Measurements from ENCODE around the gene MARK4. TPM values are rescaled to one million over a fixed set of nuclear protein-coding genes. Genes with fewer than 3 reads are reported as not detected.

Gene MARK4
- total and polyA plus RNA-seq, 2 experiments from 2014 or later = 4.9 to 11.6 TPM

DNA sequence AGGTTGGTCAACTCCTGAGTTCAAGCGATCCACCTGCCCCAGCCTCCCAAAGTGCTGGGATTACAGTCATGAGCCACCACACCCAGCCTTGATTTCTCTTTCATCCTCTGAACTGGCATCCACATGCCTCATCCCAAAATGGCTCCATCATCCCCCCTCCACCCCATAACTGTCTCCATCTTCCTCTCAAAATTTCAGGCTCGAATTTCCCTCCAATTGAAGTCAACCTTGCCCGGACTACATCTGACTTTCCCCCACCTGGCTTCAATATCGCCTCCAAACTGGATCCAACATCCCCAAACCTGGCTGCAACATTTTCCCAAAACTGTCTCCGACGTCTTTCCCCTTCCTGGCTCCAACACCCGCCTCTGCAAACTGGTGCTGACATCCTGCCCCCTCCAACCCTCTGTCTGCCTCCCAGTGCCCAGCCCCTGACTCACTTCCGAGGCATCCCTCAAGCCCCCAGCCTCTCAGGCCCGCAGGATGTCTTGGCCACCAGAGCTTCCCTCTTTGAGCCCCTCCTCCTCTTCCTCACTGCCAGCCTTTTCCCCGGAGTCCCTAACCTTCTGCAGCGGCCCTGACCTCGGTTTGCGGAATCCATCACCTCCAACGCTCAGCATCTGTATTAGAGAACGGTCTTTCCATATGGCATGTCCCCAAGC lies 6.8 kb upstream of the MARK4 start:
- Histone ChIP-seq H3K4me1 (ENCODE audit: insufficient read depth) (no peaks in the 10 kb centered on the region), H4K20me1 (ENCODE audit: insufficient read depth) (no peaks in the 10 kb centered on the region), H3K27ac (no peak overlapping the region), H3K9me3 (ENCODE audit: low read depth) (no peaks in the 10 kb centered on the region), H2AFZ (no peak overlapping the region), H3K27me3 (replicated peaks; ENCODE audit: insufficient read depth) (no peaks in the 10 kb centered on the region), H3K4me3 (no peak overlapping the region), H3F3A (ENCODE audit: insufficient read depth) (no peaks in the 10 kb centered on the region; the same call in 1 of the 2 replicates), H3K4me2 (ENCODE audit: unreplicated experiment) (no peak overlapping the region), H3K9ac (no peak overlapping the region), H3K36me3 (ENCODE audit: low read depth) (no peaks in the 10 kb centered on the region), H3K9me2 (ENCODE audit: insufficient read depth) (no peaks in the 10 kb centered on the region), H3K79me2 (ENCODE audit: insufficient read depth) (no peaks in the 10 kb centered on the region)
- TF ChIP-seq EZH2 (IDR thresholded peaks at IDR 0.05; ENCODE audit: insufficient read depth, poor library complexity, severe bottlenecking) (no peak), EZH2phosphoT487 (IDR thresholded peaks at IDR 0.05; ENCODE audit: insufficient read depth, low read depth) (no peak)
- WGBS, 2 experiments (ENCODE audit: low coverage in 1 of 2, low lambda C conversion rate in 2 of 2, missing lambda C conversion rate in 2 of 2) = 44 to 49% methylated on average over 15 of the region's 15 CpGs
- in situ Hi-C loops (cut with MboI) = no loop called here
- no peak for DNase-seq

DNA sequence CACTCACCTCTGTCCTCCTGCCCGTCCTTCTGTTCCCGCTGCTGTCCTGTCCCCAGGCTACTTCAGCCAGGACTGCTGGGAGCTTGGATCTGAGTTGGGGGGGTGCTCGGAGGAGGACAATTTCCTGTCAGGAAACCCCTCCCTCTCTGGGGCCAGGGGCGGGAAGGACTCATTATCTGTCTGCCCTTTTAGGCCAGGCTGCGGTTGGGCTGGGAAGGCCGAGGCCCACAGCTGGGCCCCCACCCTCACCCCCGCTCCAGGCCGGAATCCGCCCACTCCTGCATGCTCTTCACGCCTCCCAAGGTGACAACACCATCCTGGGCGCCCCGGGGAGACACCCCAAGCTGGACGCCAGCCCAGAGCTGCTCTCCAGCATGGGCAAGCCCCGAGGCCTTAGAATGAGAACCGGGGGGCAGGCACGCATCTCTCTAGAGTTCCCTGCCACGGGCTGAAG lies 5.7 kb upstream of the MARK4 start, which contains the start of gene EXOC3L2:
Gene EXOC3L2, minus strand, starts transcription at position 74 of the 454 bp plus-strand sequence. CDS start 6,362 bp downstream, outside the sequence.
- TF ChIP-seq EZH2phosphoT487 (IDR thresholded peaks at IDR 0.05; ENCODE audit: insufficient read depth, low read depth) = no peak
- no peaks in the 10 kb centered on the region for H3K9me3 ChIP-seq (ENCODE audit: low read depth)
- H4K20me1 ChIP-seq (ENCODE audit: insufficient read depth) = no peaks in the 10 kb centered on the region
- no peak for DNase-seq
- H3K27me3 ChIP-seq (replicated peaks; ENCODE audit: insufficient read depth) = no peaks in the 10 kb centered on the region
- no peak within 1 kb of the TSS for H3K27ac ChIP-seq
- WGBS, 2 experiments (ENCODE audit: low coverage in 1 of 2, low lambda C conversion rate in 2 of 2, missing lambda C conversion rate in 2 of 2) = 57 to 61% methylated on average over 13 to 17 of the region's 17 CpGs
- H3F3A ChIP-seq (ENCODE audit: insufficient read depth) = no peaks in the 10 kb centered on the region; the same call in 1 of the 2 replicates
- no peak within 1 kb of the TSS for H3K9ac ChIP-seq
- H3K79me2 ChIP-seq (ENCODE audit: insufficient read depth) = no peaks in the 10 kb centered on the region
- no peak within 1 kb of the TSS for H2AFZ ChIP-seq
- no peak within 1 kb of the TSS for H3K4me3 ChIP-seq
- H3K4me1 ChIP-seq (ENCODE audit: insufficient read depth) = no peaks in the 10 kb centered on the region
- H3K36me3 ChIP-seq (ENCODE audit: low read depth) = no peaks in the 10 kb centered on the region
- no peak within 1 kb of the TSS for H3K4me2 ChIP-seq (ENCODE audit: unreplicated experiment)
- in situ Hi-C loops (cut with MboI) = no loop called here
- H3K9me2 ChIP-seq (ENCODE audit: insufficient read depth) = no peaks in the 10 kb centered on the region

DNA sequence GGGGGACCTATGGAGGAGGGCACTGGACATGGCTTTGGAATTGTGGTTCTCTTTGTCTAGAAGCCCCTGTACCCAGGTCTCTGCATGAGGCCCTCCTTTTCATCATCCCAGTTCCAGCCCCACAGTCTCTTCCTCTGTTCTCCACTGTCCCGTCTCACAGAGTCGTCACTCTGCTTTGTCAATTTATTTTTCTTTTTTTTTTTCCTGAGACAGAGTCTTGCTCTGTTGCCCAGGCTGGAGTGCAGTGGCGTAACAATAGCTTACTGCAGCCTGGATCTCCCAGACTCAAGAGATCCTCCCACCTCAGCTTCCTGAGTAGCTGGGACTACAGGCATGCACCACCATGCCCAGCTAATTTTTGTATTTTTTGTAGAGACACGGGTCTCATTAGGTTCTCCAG lies 5.2 kb upstream of the MARK4 start:
- H3K4me2 ChIP-seq (ENCODE audit: unreplicated experiment) = no peak overlapping the region
- in situ Hi-C loops (cut with MboI) = no loop called here

DNA sequence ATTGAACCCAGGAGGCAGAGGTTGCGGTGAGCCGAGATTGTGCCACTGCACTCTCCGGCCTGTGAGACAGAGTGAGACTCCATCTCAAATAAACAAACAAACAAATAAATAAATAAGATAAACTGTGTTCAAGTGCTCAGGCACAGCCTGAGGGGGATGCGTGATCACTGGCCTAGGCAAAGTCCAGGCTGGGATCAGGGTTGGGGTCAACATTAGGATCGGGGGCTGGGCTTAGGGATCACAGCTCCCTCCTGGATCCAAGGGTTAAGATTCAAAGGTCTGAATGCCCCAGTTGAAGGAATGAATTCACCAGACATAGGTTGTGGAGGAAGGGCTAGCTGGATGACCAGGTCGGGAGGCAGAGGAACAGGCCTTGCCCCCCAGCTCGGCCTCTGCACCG lies 3.9 kb upstream of the MARK4 start:
- H3K79me2 ChIP-seq (ENCODE audit: insufficient read depth) = peaks cover 8% of the 10 kb centered on the region
- no peaks in the 10 kb centered on the region for H3K4me1 ChIP-seq (ENCODE audit: insufficient read depth)
- WGBS, 2 experiments (ENCODE audit: low coverage in 1 of 2, low lambda C conversion rate in 2 of 2, missing lambda C conversion rate in 2 of 2) = 92 to 94% methylated on average over 8 of the region's 8 CpGs

More for the DNA sequence above, 5.2 kb upstream of the MARK4 start:
- Histone ChIP-seq H3K79me2 (ENCODE audit: insufficient read depth) (no peaks in the 10 kb centered on the region), H3K27ac (no peak overlapping the region), H3K9ac (no peak overlapping the region), H3F3A (ENCODE audit: insufficient read depth) (no peaks in the 10 kb centered on the region; the same call in 1 of the 2 replicates), H3K9me3 (ENCODE audit: low read depth) (no peaks in the 10 kb centered on the region), H3K9me2 (ENCODE audit: insufficient read depth) (no peaks in the 10 kb centered on the region), H4K20me1 (ENCODE audit: insufficient read depth) (no peaks in the 10 kb centered on the region), H3K36me3 (ENCODE audit: low read depth) (no peaks in the 10 kb centered on the region), H3K4me3 (no peak overlapping the region), H2AFZ (no peak overlapping the region), H3K27me3 (replicated peaks; ENCODE audit: insufficient read depth) (no peaks in the 10 kb centered on the region), H3K4me1 (ENCODE audit: insufficient read depth) (no peaks in the 10 kb centered on the region)
- 52 to 55% methylated on average over 4 of the region's 4 CpGs for WGBS, 2 experiments (ENCODE audit: low coverage in 1 of 2, low lambda C conversion rate in 2 of 2, missing lambda C conversion rate in 2 of 2)
- no peak for DNase-seq
- TF ChIP-seq EZH2 (IDR thresholded peaks at IDR 0.05; ENCODE audit: insufficient read depth, poor library complexity, severe bottlenecking) (no peak), EZH2phosphoT487 (IDR thresholded peaks at IDR 0.05; ENCODE audit: insufficient read depth, low read depth) (no peak)

More for the DNA sequence above, 3.9 kb upstream of the MARK4 start:
- TF ChIP-seq EZH2phosphoT487 (IDR thresholded peaks at IDR 0.05; ENCODE audit: insufficient read depth, low read depth) = no peak
- no peak for TF ChIP-seq EZH2 (IDR thresholded peaks at IDR 0.05; ENCODE audit: insufficient read depth, poor library complexity, severe bottlenecking)
- DNase-seq = no peak
- Histone ChIP-seq H3F3A (ENCODE audit: insufficient read depth) (no peaks in the 10 kb centered on the region; the same call in 1 of the 2 replicates), H3K27me3 (replicated peaks; ENCODE audit: insufficient read depth) (no peaks in the 10 kb centered on the region), H3K9me2 (ENCODE audit: insufficient read depth) (no peaks in the 10 kb centered on the region), H3K9me3 (ENCODE audit: low read depth) (no peaks in the 10 kb centered on the region), H4K20me1 (ENCODE audit: insufficient read depth) (no peaks in the 10 kb centered on the region), H3K27ac (no peak overlapping the region), H2AFZ (no peak overlapping the region), H3K4me3 (no peak overlapping the region), H3K9ac (no peak overlapping the region), H3K36me3 (ENCODE audit: low read depth) (no peaks in the 10 kb centered on the region), H3K4me2 (ENCODE audit: unreplicated experiment) (no peak overlapping the region)
- in situ Hi-C loops (cut with MboI) = no loop called here

Data from GM23248 (cell line).